Lung (tissue), 12 donors: ENCODE measurements around the gene PET100. TPM values are rescaled to one million over a fixed set of nuclear protein-coding genes. Genes with fewer than 3 reads are reported as not detected.
A peak's percentile ranks its signal among the peaks of the same experiment; 100 is the strongest.

ENCODE experiments used
- ATAC-seq: fragments of 200-7000 bp; cut with Tn5 transposase; one replicate; pipeline ENCODE4 v1.9.1; 2020; ENCODE audit warnings: moderate number of reproducible peaks; ENCODE audit not compliant: insufficient read depth, low FRiP score
- DNase-seq, 3 donors: peaks; one replicate each; pipeline ENCODE4 v3.0.0-alpha.2; 2013 to 2017
- H3K27ac ChIP-seq, 2 donors: one replicate each; pipeline ENCODE4 v1.5.1; 2013; ENCODE audit warnings: mild to moderate bottlenecking in 2 of 2, moderate library complexity in 2 of 2, control low read depth in 1 of 2, inconsistent platforms in 1 of 2, low read depth in 1 of 2, low read length in 1 of 2
- H3K27me3 ChIP-seq, 3 donors: one replicate each; pipeline ENCODE4 v1.5.1; 2013; ENCODE audit warnings: low read length in 2 of 3; ENCODE audit not compliant: control insufficient read depth in 3 of 3, insufficient read depth in 3 of 3
- H3K36me3 ChIP-seq, 4 donors: one replicate each; pipeline ENCODE4 v1.5.1; 2013; ENCODE audit warnings: low read length in 4 of 4, mild to moderate bottlenecking in 1 of 4, moderate library complexity in 1 of 4; ENCODE audit not compliant: control insufficient read depth in 4 of 4, insufficient read depth in 4 of 4
- H3K4me1 ChIP-seq, 5 donors: one replicate each; pipeline ENCODE4 v1.5.1; 2013; ENCODE audit warnings: low read length in 5 of 5, mild to moderate bottlenecking in 2 of 5, moderate library complexity in 1 of 5; ENCODE audit not compliant: control insufficient read depth in 5 of 5, insufficient read depth in 5 of 5
- H3K4me3 ChIP-seq: one replicate; pipeline ENCODE4 v1.5.1; 2013; ENCODE audit warnings: mild to moderate bottlenecking, control low read depth, moderate library complexity
- H3K9ac ChIP-seq, 2 donors: one replicate each; pipeline ENCODE4 v1.5.1; 2013; ENCODE audit warnings: low read length in 2 of 2, control low read depth in 1 of 2; ENCODE audit not compliant: insufficient read depth in 1 of 2
- H3K9me3 ChIP-seq, 4 donors: one replicate each; pipeline ENCODE4 v1.5.1; 2013; ENCODE audit warnings: low read length in 3 of 4, mild to moderate bottlenecking in 1 of 4, moderate library complexity in 1 of 4; ENCODE audit not compliant: control insufficient read depth in 4 of 4, insufficient read depth in 3 of 4
- CTCF ChIP-seq: IDR thresholded peaks from 2 replicates; pipeline ENCODE4 v1.5.1; 2012; ENCODE audit warnings: mild to moderate bottlenecking; ENCODE audit errors: control extremely low read depth, extremely low read depth
- WGBS, 2 donors: extraction: QIAGEN DNeasy Blood & Tissue Kit; methylation state at CpG; one replicate each; pipeline ENCODE4 v1.1.7; 2013; 5-methylcytosine and 5-hydroxymethylcytosine counted together
- polyA plus RNA-seq, 2 donors: library from polyadenylated mRNA; stranded (reverse); fragments of 200-250 nt; gene quantifications; one replicate each; pipeline ENCODE4 v1.2.1, GENCODE V29; 2013
- total RNA-seq, 2 donors: library from RNA; depleted of rRNA in 1 of 2; stranded (reverse); fragments of >200 nt in 1 of 2; gene quantifications; one replicate each; pipeline ENCODE4 v1.2.1, GENCODE V29; 2014 to 2021
- donor health status: control.
- donor health status: control.
- donor health status: Bipolar disorder and iron deficiency.
- donor health status: healthy.
- donor health status: DM: yes; HTN: yes; CAD: no.

Gene PET100
- total and polyA plus RNA-seq, 4 donors, result 26.9 to 383 (median 88.1) TPM

DNA sequence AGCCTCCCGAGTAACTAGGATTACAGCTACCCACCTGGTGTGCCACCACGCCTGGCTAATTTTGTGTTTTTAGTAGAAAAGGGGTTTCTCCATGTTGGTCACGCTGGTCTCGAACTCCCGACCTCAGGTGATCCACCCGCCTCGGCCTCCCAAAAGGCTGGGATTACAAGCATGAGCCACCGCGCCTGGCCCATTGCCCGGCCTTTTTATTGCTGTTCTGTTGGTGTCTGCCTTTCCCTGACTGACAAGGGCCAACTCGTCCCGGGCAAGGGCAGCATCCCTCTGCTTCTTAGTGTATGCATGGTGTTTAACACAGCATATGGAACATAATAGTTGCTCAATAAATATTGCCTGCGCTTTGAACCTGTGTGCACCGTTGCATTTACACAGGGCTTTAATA is 33.1 kb downstream of the PET100 start:
- Histone ChIP-seq H3K9me3 (no peaks in the 10 kb centered on the region), H3K9ac (no peak overlapping the region), H3K27me3 (no peaks in the 10 kb centered on the region), H3K4me3 (no peak overlapping the region), H3K27ac (no peak overlapping the region), H3K36me3 (no peaks in the 10 kb centered on the region), H3K4me1 (peaks cover 0 to 5% (median 0%) of the 10 kb centered on the region in 5 donors)
- DNase-seq (no peak), ATAC-seq (no peak)
- 87 to 88% methylated on average over 14 of the region's 14 CpGs for WGBS, 2 donors
- TF ChIP-seq CTCF, result no peak

- 84 to 88% methylated on average over 7 of the region's 7 CpGs for WGBS, 2 donors
- Histone ChIP-seq H3K36me3 (no peaks in the 10 kb centered on the region), H3K4me1 (peaks cover 0 to 5% (median 0%) of the 10 kb centered on the region in 5 donors), H3K9me3 (no peaks in the 10 kb centered on the region), H3K27ac (no peak overlapping the region), H3K4me3 (no peak overlapping the region), H3K9ac (no peak overlapping the region), H3K27me3 (no peaks in the 10 kb centered on the region)
- ATAC-seq, result no peak
- no peak for DNase-seq
- TF ChIP-seq CTCF, result no peak
These were observed 34.1 kb downstream of the PET100 start for GRCh38 chr19:7663706-7664105.

- Histone ChIP-seq H3K4me3 (no peak overlapping the region), H3K9me3 (no peaks in the 10 kb centered on the region), H3K27ac (no peak overlapping the region), H3K36me3 (no peaks in the 10 kb centered on the region), H3K4me1 (peaks cover 0 to 5% (median under 1%) of the 10 kb centered on the region in 5 donors), H3K9ac (no peak overlapping the region), H3K27me3 (peaks cover 0 to 7% (median 0%) of the 10 kb centered on the region in 3 donors)
- DNase-seq (peak; percentile 50 to 96 (median 88)), ATAC-seq (no peak)
- no peak for TF ChIP-seq CTCF
- WGBS, 2 donors, result 51 to 68% methylated on average over 4 of the region's 4 CpGs
These were observed 35.5 kb downstream of the PET100 start for GRCh38 chr19:7665076-7665475.

GRCh38 chr19:7668842-7669241 is 39.2 kb downstream of the PET100 start, which contains the start of gene RETN:
Gene RETN (plus strand): TSS chr19:7669049. CDS start chr19:7669327, 278 bp downstream.
- ATAC-seq (no peak), DNase-seq (no peak)
- Histone ChIP-seq H3K9me3 (peaks cover 0 to 2% (median 0%) of the 10 kb centered on the region in 4 donors), H3K4me1 (peaks cover 0 to 5% (median 3%) of the 10 kb centered on the region in 5 donors), H3K27me3 (peaks cover 9 to 24% (median 10%) of the 10 kb centered on the region in 3 donors), H3K27ac (peak within 1 kb of the TSS in 1 of 2 donors; percentile 42), H3K9ac (no peak within 1 kb of the TSS), H3K4me3 (no peak within 1 kb of the TSS), H3K36me3 (no peaks in the 10 kb centered on the region)
- 44 to 58% methylated on average over 9 of the region's 9 CpGs for WGBS, 2 donors
- TF ChIP-seq CTCF, result no peak
